ENCODE measurements around the gene HILPDA. TPM values are rescaled to one million over a fixed set of nuclear protein-coding genes. Genes with fewer than 3 reads are reported as not detected.
"Not testable (repeated sequence)": the region's sequence is repeated elsewhere in the genome, so short reads cannot be mapped to it uniquely, and the experiment has no call there.

HILPDA gene
- total and polyA plus RNA-seq, 5 donors: 6.2 to 10.6 (median 6.8) TPM

- intact Hi-C loops (cut with DNase I): loop anchor here in 1 of 4 donors (10.0 kb wide), 1 partner anchor 59 kb away; the partner anchor contains the start of gene IMPDH1
- H3K4me1 ChIP-seq (ENCODE audit: control insufficient read depth, insufficient read depth, low read length); H3K27ac ChIP-seq (ENCODE audit: low read length); ATAC-seq; H3K27me3 ChIP-seq (ENCODE audit: control insufficient read depth, insufficient read depth); H3K4me3 ChIP-seq (ENCODE audit: low read length); H3K9me3 ChIP-seq (ENCODE audit: control insufficient read depth, low read length); DNase-seq: not testable (repeated sequence)
- WGBS: 84% methylated on average over 7 of the region's 8 CpGs
These were observed 8.3 kb downstream of the HILPDA start for GRCh38 chr7:128463933-128464332.

GRCh38 chr7:128466871-128467270 is 11.2 kb downstream of the HILPDA start:
- not testable (repeated sequence) for H3K4me1 ChIP-seq (ENCODE audit: control insufficient read depth, insufficient read depth, low read length); H3K9me3 ChIP-seq (ENCODE audit: control insufficient read depth, low read length); DNase-seq; H3K4me3 ChIP-seq (ENCODE audit: low read length); H3K27me3 ChIP-seq (ENCODE audit: control insufficient read depth, insufficient read depth); H3K27ac ChIP-seq (ENCODE audit: low read length); ATAC-seq
- intact Hi-C loops (cut with DNase I): loop anchor here in 1 of 4 donors (10.0 kb wide), 1 partner anchor 62 kb away; the partner anchor contains the start of gene IMPDH1

GRCh38 chr7:128476402-128477335 is 21.0 kb downstream of the HILPDA start, which contains the start of gene METTL2B:
Gene METTL2B (plus strand): TSS chr7:128476748. CDS start chr7:128476766, 18 bp downstream.
- ATAC-seq (peak; percentile 98), DNase-seq (peak; percentile 92 to 95 (median 93))
- under 1% methylated on average over 62 of the region's 62 CpGs for WGBS
- Histone ChIP-seq H3K27ac (ENCODE audit: low read length) (peak within 1 kb of the TSS; percentile 47), H3K4me3 (ENCODE audit: low read length) (peak within 1 kb of the TSS; percentile 69)
- intact Hi-C loops (cut with DNase I); H3K4me1 ChIP-seq (ENCODE audit: control insufficient read depth, insufficient read depth, low read length); H3K27me3 ChIP-seq (ENCODE audit: control insufficient read depth, insufficient read depth); H3K9me3 ChIP-seq (ENCODE audit: control insufficient read depth, low read length): not testable (repeated sequence)

GRCh38 chr7:128477336-128477690 is 21.6 kb downstream of the HILPDA start:
- H3K27ac ChIP-seq (ENCODE audit: low read length); H3K27me3 ChIP-seq (ENCODE audit: control insufficient read depth, insufficient read depth); DNase-seq; intact Hi-C loops (cut with DNase I); H3K4me1 ChIP-seq (ENCODE audit: control insufficient read depth, insufficient read depth, low read length); H3K9me3 ChIP-seq (ENCODE audit: control insufficient read depth, low read length); ATAC-seq: not testable (repeated sequence)
- H3K4me3 ChIP-seq (ENCODE audit: low read length): peak overlapping the region; percentile 69
- 10% methylated on average over 4 of the region's 4 CpGs for WGBS

GRCh38 chr7:128479082-128479481 is 23.4 kb downstream of the HILPDA start:
- intact Hi-C loops (cut with DNase I); H3K4me1 ChIP-seq (ENCODE audit: control insufficient read depth, insufficient read depth, low read length); H3K27ac ChIP-seq (ENCODE audit: low read length); ATAC-seq; DNase-seq; H3K4me3 ChIP-seq (ENCODE audit: low read length); H3K9me3 ChIP-seq (ENCODE audit: control insufficient read depth, low read length); H3K27me3 ChIP-seq (ENCODE audit: control insufficient read depth, insufficient read depth): not testable (repeated sequence)
- 84% methylated on average over 4 of the region's 4 CpGs for WGBS

GRCh38 chr7:128488134-128488533 is 32.5 kb downstream of the HILPDA start:
- WGBS: 91% methylated on average over 6 of the region's 6 CpGs
- DNase-seq; H3K27ac ChIP-seq (ENCODE audit: low read length); H3K9me3 ChIP-seq (ENCODE audit: control insufficient read depth, low read length); H3K4me1 ChIP-seq (ENCODE audit: control insufficient read depth, insufficient read depth, low read length); H3K4me3 ChIP-seq (ENCODE audit: low read length); H3K27me3 ChIP-seq (ENCODE audit: control insufficient read depth, insufficient read depth); intact Hi-C loops (cut with DNase I); ATAC-seq: not testable (repeated sequence)

- H3K27me3 ChIP-seq (ENCODE audit: control insufficient read depth, insufficient read depth): no peaks in the 10 kb centered on the region
- DNase-seq: no peak
- H3K4me1 ChIP-seq (ENCODE audit: control insufficient read depth, insufficient read depth, low read length): no peaks in the 10 kb centered on the region
- H3K27ac ChIP-seq (ENCODE audit: low read length): no peak overlapping the region
- H3K9me3 ChIP-seq (ENCODE audit: control insufficient read depth, low read length): no peaks in the 10 kb centered on the region
- intact Hi-C loops (cut with DNase I): no loop called here
- H3K4me3 ChIP-seq (ENCODE audit: low read length): no peak overlapping the region
- ATAC-seq: no peak
- 95% methylated on average over 9 of the region's 9 CpGs for WGBS
These were observed 41.7 kb downstream of the HILPDA start for GRCh38 chr7:128497405-128497804.

- H3K27ac ChIP-seq (ENCODE audit: low read length); DNase-seq; H3K9me3 ChIP-seq (ENCODE audit: control insufficient read depth, low read length); H3K4me1 ChIP-seq (ENCODE audit: control insufficient read depth, insufficient read depth, low read length); intact Hi-C loops (cut with DNase I); H3K27me3 ChIP-seq (ENCODE audit: control insufficient read depth, insufficient read depth); H3K4me3 ChIP-seq (ENCODE audit: low read length); ATAC-seq: not testable (repeated sequence)
- 86% methylated on average over 2 of the region's 2 CpGs for WGBS
These were observed 49.7 kb downstream of the HILPDA start for GRCh38 chr7:128505416-128505815.

GRCh38 chr7:128506819-128507218 is 51.1 kb downstream of the HILPDA start:
- H3K27me3 ChIP-seq (ENCODE audit: control insufficient read depth, insufficient read depth); H3K9me3 ChIP-seq (ENCODE audit: control insufficient read depth, low read length); H3K4me3 ChIP-seq (ENCODE audit: low read length); H3K4me1 ChIP-seq (ENCODE audit: control insufficient read depth, insufficient read depth, low read length); ATAC-seq; intact Hi-C loops (cut with DNase I); H3K27ac ChIP-seq (ENCODE audit: low read length); DNase-seq: not testable (repeated sequence)
- 89% methylated on average over 3 of the region's 3 CpGs for WGBS

GRCh38 chr7:128507321-128507993 is 51.8 kb downstream of the HILPDA start:
- ATAC-seq; H3K27me3 ChIP-seq (ENCODE audit: control insufficient read depth, insufficient read depth); DNase-seq; H3K27ac ChIP-seq (ENCODE audit: low read length); H3K9me3 ChIP-seq (ENCODE audit: control insufficient read depth, low read length); H3K4me3 ChIP-seq (ENCODE audit: low read length); H3K4me1 ChIP-seq (ENCODE audit: control insufficient read depth, insufficient read depth, low read length); intact Hi-C loops (cut with DNase I): not testable (repeated sequence)
- 86% methylated on average over 5 of the region's 5 CpGs for WGBS

Measured in right cardiac atrium (tissue), 5 donors.